ENCODE measurements around the gene C6orf52. TPM values are rescaled to one million over a fixed set of nuclear protein-coding genes. Genes with fewer than 3 reads are reported as not detected.

Gene C6orf52
- total and polyA plus RNA-seq, 9 of the 15 experiments (the other 6 are each of a cell fraction or from before 2014, with no cell fraction given): 6.7 to 37.0 (median 11.1) TPM

GRCh38 chr6:10694302-10695085, at the start of gene C6orf52, which contains the start of gene PAK1IP1 (continued):
- TF ChIP-seq CBX3 (IDR thresholded peaks at IDR 0.05; ENCODE audit: borderline replicate concordance in 1 of 2, low read length in 2 of 2): peak in 1 of 2 experiments; percentile 94; a peak in 2 of 3 replicates
- TF ChIP-seq TFAM (CRISPR knock-in tag; conservative IDR thresholded peaks at IDR 0.05): no peak
- no peak for TF ChIP-seq SRSF7 (optimal IDR thresholded peaks at IDR 0.05; ENCODE audit: low read depth, low read length)
- no peak for TF ChIP-seq FIP1L1 (IDR thresholded peaks at IDR 0.05; ENCODE audit: low read depth, low read length, poor library complexity, severe bottlenecking)
- TF ChIP-seq, protein P1, sequence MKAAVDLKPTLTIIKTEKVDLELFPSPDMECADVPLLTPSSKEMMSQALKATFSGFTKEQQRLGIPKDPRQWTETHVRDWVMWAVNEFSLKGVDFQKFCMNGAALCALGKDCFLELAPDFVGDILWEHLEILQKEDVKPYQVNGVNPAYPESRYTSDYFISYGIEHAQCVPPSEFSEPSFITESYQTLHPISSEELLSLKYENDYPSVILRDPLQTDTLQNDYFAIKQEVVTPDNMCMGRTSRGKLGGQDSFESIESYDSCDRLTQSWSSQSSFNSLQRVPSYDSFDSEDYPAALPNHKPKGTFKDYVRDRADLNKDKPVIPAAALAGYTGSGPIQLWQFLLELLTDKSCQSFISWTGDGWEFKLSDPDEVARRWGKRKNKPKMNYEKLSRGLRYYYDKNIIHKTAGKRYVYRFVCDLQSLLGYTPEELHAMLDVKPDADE (conservative IDR thresholded peaks at IDR 0.05; ENCODE audit: control insufficient read depth, low read depth, low read length): peak; percentile 45
- TF ChIP-seq MTF1 (CRISPR knock-in tag; IDR thresholded peaks at IDR 0.05; ENCODE audit: borderline replicate concordance): no peak
- no peak for TF ChIP-seq ZNF184 (CRISPR knock-in tag; IDR thresholded peaks at IDR 0.05)
- no peak for TF ChIP-seq TCFL5 (CRISPR knock-in tag; conservative IDR thresholded peaks at IDR 0.05)
- TF ChIP-seq BMI1 (IDR thresholded peaks at IDR 0.05; ENCODE audit: low read length): no peak
- TF ChIP-seq, protein P2, sequence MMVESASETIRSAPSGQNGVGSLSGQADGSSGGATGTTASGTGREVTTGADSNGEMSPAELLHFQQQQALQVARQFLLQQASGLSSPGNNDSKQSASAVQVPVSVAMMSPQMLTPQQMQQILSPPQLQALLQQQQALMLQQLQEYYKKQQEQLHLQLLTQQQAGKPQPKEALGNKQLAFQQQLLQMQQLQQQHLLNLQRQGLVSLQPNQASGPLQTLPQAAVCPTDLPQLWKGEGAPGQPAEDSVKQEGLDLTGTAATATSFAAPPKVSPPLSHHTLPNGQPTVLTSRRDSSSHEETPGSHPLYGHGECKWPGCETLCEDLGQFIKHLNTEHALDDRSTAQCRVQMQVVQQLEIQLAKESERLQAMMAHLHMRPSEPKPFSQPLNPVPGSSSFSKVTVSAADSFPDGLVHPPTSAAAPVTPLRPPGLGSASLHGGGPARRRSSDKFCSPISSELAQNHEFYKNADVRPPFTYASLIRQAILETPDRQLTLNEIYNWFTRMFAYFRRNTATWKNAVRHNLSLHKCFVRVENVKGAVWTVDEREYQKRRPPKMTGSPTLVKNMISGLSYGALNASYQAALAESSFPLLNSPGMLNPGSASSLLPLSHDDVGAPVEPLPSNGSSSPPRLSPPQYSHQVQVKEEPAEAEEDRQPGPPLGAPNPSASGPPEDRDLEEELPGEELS (CRISPR knock-in tag; IDR thresholded peaks at IDR 0.05; ENCODE audit: borderline replicate concordance): 0 out of 2 replicates have a peak, but pooled peaks have one; percentile 78
- peak; percentile 80; the same call in 1 of the 2 replicates for TF ChIP-seq HDAC2 (IDR thresholded peaks at IDR 0.05)
- no peak for TF ChIP-seq ZBTB7A (IDR thresholded peaks at IDR 0.05; ENCODE audit: borderline replicate concordance, control insufficient read depth, low read depth, low read length)
- TF ChIP-seq, protein P3, sequence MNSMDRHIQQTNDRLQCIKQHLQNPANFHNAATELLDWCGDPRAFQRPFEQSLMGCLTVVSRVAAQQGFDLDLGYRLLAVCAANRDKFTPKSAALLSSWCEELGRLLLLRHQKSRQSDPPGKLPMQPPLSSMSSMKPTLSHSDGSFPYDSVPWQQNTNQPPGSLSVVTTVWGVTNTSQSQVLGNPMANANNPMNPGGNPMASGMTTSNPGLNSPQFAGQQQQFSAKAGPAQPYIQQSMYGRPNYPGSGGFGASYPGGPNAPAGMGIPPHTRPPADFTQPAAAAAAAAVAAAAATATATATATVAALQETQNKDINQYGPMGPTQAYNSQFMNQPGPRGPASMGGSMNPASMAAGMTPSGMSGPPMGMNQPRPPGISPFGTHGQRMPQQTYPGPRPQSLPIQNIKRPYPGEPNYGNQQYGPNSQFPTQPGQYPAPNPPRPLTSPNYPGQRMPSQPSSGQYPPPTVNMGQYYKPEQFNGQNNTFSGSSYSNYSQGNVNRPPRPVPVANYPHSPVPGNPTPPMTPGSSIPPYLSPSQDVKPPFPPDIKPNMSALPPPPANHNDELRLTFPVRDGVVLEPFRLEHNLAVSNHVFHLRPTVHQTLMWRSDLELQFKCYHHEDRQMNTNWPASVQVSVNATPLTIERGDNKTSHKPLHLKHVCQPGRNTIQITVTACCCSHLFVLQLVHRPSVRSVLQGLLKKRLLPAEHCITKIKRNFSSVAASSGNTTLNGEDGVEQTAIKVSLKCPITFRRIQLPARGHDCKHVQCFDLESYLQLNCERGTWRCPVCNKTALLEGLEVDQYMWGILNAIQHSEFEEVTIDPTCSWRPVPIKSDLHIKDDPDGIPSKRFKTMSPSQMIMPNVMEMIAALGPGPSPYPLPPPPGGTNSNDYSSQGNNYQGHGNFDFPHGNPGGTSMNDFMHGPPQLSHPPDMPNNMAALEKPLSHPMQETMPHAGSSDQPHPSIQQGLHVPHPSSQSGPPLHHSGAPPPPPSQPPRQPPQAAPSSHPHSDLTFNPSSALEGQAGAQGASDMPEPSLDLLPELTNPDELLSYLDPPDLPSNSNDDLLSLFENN (IDR thresholded peaks at IDR 0.05; ENCODE audit: low read depth in 2 of 2, low read length in 2 of 2): 0 out of 4 replicates have a peak, but pooled peaks of 1 of the 2 experiments have one; percentile 16
- peak; percentile 99 for TF ChIP-seq NFE2 (IDR thresholded peaks at IDR 0.05; ENCODE audit: low read depth)
- TF ChIP-seq ZNF3 (CRISPR knock-in tag; IDR thresholded peaks at IDR 0.05): no peak
- TF ChIP-seq, protein P4, sequence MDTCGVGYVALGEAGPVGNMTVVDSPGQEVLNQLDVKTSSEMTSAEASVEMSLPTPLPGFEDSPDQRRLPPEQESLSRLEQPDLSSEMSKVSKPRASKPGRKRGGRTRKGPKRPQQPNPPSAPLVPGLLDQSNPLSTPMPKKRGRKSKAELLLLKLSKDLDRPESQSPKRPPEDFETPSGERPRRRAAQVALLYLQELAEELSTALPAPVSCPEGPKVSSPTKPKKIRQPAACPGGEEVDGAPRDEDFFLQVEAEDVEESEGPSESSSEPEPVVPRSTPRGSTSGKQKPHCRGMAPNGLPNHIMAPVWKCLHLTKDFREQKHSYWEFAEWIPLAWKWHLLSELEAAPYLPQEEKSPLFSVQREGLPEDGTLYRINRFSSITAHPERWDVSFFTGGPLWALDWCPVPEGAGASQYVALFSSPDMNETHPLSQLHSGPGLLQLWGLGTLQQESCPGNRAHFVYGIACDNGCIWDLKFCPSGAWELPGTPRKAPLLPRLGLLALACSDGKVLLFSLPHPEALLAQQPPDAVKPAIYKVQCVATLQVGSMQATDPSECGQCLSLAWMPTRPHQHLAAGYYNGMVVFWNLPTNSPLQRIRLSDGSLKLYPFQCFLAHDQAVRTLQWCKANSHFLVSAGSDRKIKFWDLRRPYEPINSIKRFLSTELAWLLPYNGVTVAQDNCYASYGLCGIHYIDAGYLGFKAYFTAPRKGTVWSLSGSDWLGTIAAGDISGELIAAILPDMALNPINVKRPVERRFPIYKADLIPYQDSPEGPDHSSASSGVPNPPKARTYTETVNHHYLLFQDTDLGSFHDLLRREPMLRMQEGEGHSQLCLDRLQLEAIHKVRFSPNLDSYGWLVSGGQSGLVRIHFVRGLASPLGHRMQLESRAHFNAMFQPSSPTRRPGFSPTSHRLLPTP (IDR thresholded peaks at IDR 0.05; ENCODE audit: borderline replicate concordance, extremely low read depth, insufficient read length): no peak
